H9 (cell line): ENCODE measurements around the gene BSDC1. TPM values are rescaled to one million over a fixed set of nuclear protein-coding genes. Genes with fewer than 3 reads are reported as not detected.

ENCODE experiments used
- DNase-seq: peaks from one replicate; pipeline ENCODE4 v3.0.0-alpha.2; 2017
- H2AFZ ChIP-seq: one replicate; pipeline ENCODE4 v1.6.1; 2013; ENCODE audit warnings: mild to moderate bottlenecking, low read length, control low read depth, moderate library complexity
- H2AK5ac ChIP-seq: 2 replicates; pipeline ENCODE4 v1.6.1; 2013; ENCODE audit warnings: low read length, control low read depth, mixed read lengths; ENCODE audit not compliant: insufficient read length
- H2BK120ac ChIP-seq: one replicate; pipeline ENCODE4 v1.6.1; 2013; ENCODE audit warnings: low read depth, mild to moderate bottlenecking, low read length, control low read depth, inconsistent platforms; ENCODE audit not compliant: poor library complexity, severe bottlenecking
- H2BK12ac ChIP-seq: 2 replicates; pipeline ENCODE4 v1.6.1; 2013; ENCODE audit warnings: low read length, control low read depth, mixed read lengths, low read depth; ENCODE audit not compliant: insufficient read length
- H2BK15ac ChIP-seq: 2 replicates; pipeline ENCODE4 v1.6.1; 2013; ENCODE audit warnings: low read depth, low read length, control low read depth
- H2BK20ac ChIP-seq: one replicate; pipeline ENCODE4 v1.6.1; 2013; ENCODE audit warnings: low read depth, mild to moderate bottlenecking, low read length, control low read depth, inconsistent platforms; ENCODE audit not compliant: poor library complexity, severe bottlenecking
- H2BK5ac ChIP-seq: 2 replicates; pipeline ENCODE4 v1.6.1; 2013; ENCODE audit warnings: low read length, control low read depth, mixed read lengths; ENCODE audit not compliant: insufficient read length
- H3K14ac ChIP-seq: 2 replicates; pipeline ENCODE4 v1.6.1; 2013; ENCODE audit warnings: low read length, control low read depth; ENCODE audit not compliant: insufficient read depth
- H3K18ac ChIP-seq: 2 replicates; pipeline ENCODE4 v1.6.1; 2013; ENCODE audit warnings: low read depth, mild to moderate bottlenecking, mixed read lengths, low read length, control low read depth; ENCODE audit not compliant: insufficient read length
- H3K23ac ChIP-seq: 2 replicates; pipeline ENCODE4 v1.6.1; 2013; ENCODE audit warnings: low read length, control low read depth, mixed read lengths, low read depth; ENCODE audit not compliant: insufficient read length
- H3K23me2 ChIP-seq: 2 replicates; pipeline ENCODE4 v1.6.1; 2013; ENCODE audit warnings: low read depth, mild to moderate bottlenecking, mixed read lengths, low read length, control low read depth; ENCODE audit not compliant: insufficient read length, poor library complexity, severe bottlenecking
- H3K27ac ChIP-seq: 2 replicates; pipeline ENCODE4 v1.5.1; 2013; ENCODE audit warnings: low read length, control low read depth, mixed read lengths, low read depth; ENCODE audit not compliant: insufficient read length
- H3K27me3 ChIP-seq: 2 replicates; pipeline ENCODE4 v1.6.1; 2013; ENCODE audit warnings: low read length, control low read depth, inconsistent platforms; ENCODE audit not compliant: insufficient read depth
- H3K4ac ChIP-seq: 2 replicates; pipeline ENCODE4 v1.6.1; 2013; ENCODE audit warnings: low read depth, mild to moderate bottlenecking, control low read depth, inconsistent platforms, low read length, moderate library complexity
- H3K4me1 ChIP-seq: 2 replicates; pipeline ENCODE4 v1.6.1; 2013; ENCODE audit warnings: low read length, control low read depth, inconsistent platforms; ENCODE audit not compliant: insufficient read depth
- H3K4me2 ChIP-seq: 2 replicates; pipeline ENCODE4 v1.6.1; 2013; ENCODE audit warnings: low read length, control low read depth, mixed read lengths; ENCODE audit not compliant: insufficient read length, insufficient read depth
- H3K56ac ChIP-seq: 2 replicates; pipeline ENCODE4 v1.6.1; 2013; ENCODE audit warnings: low read depth, mild to moderate bottlenecking, mixed read lengths, low read length, control low read depth; ENCODE audit not compliant: insufficient read length
- H3K79me1 ChIP-seq: 2 replicates; pipeline ENCODE4 v1.6.1; 2013; ENCODE audit warnings: low read depth, mild to moderate bottlenecking, moderate library complexity, low read length, control low read depth, inconsistent platforms; ENCODE audit not compliant: insufficient read depth, poor library complexity, severe bottlenecking
- H3K79me2 ChIP-seq: 2 replicates; pipeline ENCODE4 v1.6.1; 2013; ENCODE audit warnings: low read length, control low read depth, inconsistent platforms; ENCODE audit not compliant: insufficient read depth
- H3K9ac ChIP-seq: 2 replicates; pipeline ENCODE4 v1.6.1; 2013; ENCODE audit warnings: low read length, control low read depth, mixed read lengths; ENCODE audit not compliant: insufficient read length; ENCODE audit errors: extremely low read depth
- H3K9me3 ChIP-seq: one replicate; pipeline ENCODE4 v1.6.1; 2013; ENCODE audit warnings: low read depth, low read length, inconsistent platforms; ENCODE audit not compliant: control insufficient read depth
- H3T11ph ChIP-seq: one replicate; pipeline ENCODE4 v1.6.1; 2013; ENCODE audit warnings: mild to moderate bottlenecking, low read length, control low read depth, inconsistent platforms
- H4K20me1 ChIP-seq: one replicate; pipeline ENCODE4 v1.6.1; 2013; ENCODE audit not compliant: control insufficient read depth, insufficient read length, insufficient read depth
- H4K5ac ChIP-seq: 2 replicates; pipeline ENCODE4 v1.6.1; 2013; ENCODE audit warnings: low read depth, mild to moderate bottlenecking, mixed read lengths, low read length, control low read depth; ENCODE audit not compliant: insufficient read length
- H4K8ac ChIP-seq: replicated peaks from 2 replicates; pipeline ENCODE4 v1.6.1; 2013; ENCODE audit warnings: low read length, control low read depth, mixed read lengths, low read depth; ENCODE audit not compliant: insufficient read length
- H4K91ac ChIP-seq: 2 replicates; pipeline ENCODE4 v1.6.1; 2013; ENCODE audit warnings: low read depth, mild to moderate bottlenecking, moderate library complexity, mixed read lengths, low read length, control low read depth; ENCODE audit not compliant: insufficient read length
- H3K27ac Mint-ChIP-seq, 3 experiments: 2 replicates in 2 of 3; 3 replicates in 1 of 3; pipeline ENCODE4 v1.8.0; 2020 to 2021; ENCODE audit warnings: mixed read lengths in 3 of 3, mild to moderate bottlenecking in 1 of 3, moderate library complexity in 1 of 3
- H3K27me3 Mint-ChIP-seq: 2 replicates; pipeline ENCODE4 v1.8.0; 2021; ENCODE audit warnings: low read depth, mild to moderate bottlenecking, moderate library complexity, mixed read lengths
- H3K36me3 Mint-ChIP-seq, 3 experiments: 2 replicates in 2 of 3; 3 replicates in 1 of 3; pipeline ENCODE4 v1.8.0; 2020 to 2021; ENCODE audit warnings: low read depth in 3 of 3, mixed read lengths in 3 of 3; ENCODE audit not compliant: insufficient read depth in 1 of 3
- H3K4me1 Mint-ChIP-seq, 2 experiments: 2 replicates each; pipeline ENCODE4 v1.8.0; 2020; ENCODE audit warnings: mixed read lengths in 2 of 2
- H3K4me3 Mint-ChIP-seq, 2 experiments: 2 replicates in 1 of 2; 3 replicates in 1 of 2; pipeline ENCODE4 v1.8.0; 2020 to 2021; ENCODE audit warnings: mild to moderate bottlenecking in 2 of 2, mixed read lengths in 2 of 2, moderate library complexity in 1 of 2
- H3K9me3 Mint-ChIP-seq, 2 experiments: 2 replicates in 1 of 2; 3 replicates in 1 of 2; pipeline ENCODE4 v1.8.0; 2020; ENCODE audit warnings: mild to moderate bottlenecking in 2 of 2, mixed read lengths in 2 of 2, moderate library complexity in 1 of 2
- CTCF ChIP-seq: fragments of 200-600 bp; sonication (generic); conservative IDR thresholded peaks from 3 replicates; pipeline ENCODE4 v1.8.0; 2021; ENCODE audit warnings: antibody characterized with exemption, mild to moderate bottlenecking
- WGBS: extraction: QIAGEN DNeasy Blood & Tissue Kit; methylation state at CpG from one replicate; pipeline ENCODE4 v1.1.7; 2013; ENCODE audit warnings: missing lambda C conversion rate, low lambda C conversion rate, mixed read lengths; ENCODE audit not compliant: insufficient read length; ENCODE audit errors: extremely low coverage; 5-methylcytosine and 5-hydroxymethylcytosine counted together
- total RNA-seq: library from RNA; stranded (reverse); gene quantifications from 2 replicates; pipeline ENCODE4 v1.2.1, GENCODE V29; 2021

Gene BSDC1
- total RNA-seq, 1 experiment from 2014 or later: 52.6 TPM

GRCh38 chr1:32342704-32343103 lies 51.5 kb downstream of the BSDC1 start:
- H3K4ac ChIP-seq: no peak overlapping the region
- H3K79me2 ChIP-seq: no peaks in the 10 kb centered on the region
- H4K20me1 ChIP-seq: no peaks in the 10 kb centered on the region
- no peak overlapping the region for H2BK5ac ChIP-seq
- H2BK12ac ChIP-seq: no peak overlapping the region
- no peaks in the 10 kb centered on the region for H3K27me3 ChIP-seq
- no peak overlapping the region for H3K4me3 Mint-ChIP-seq
- no peak overlapping the region for H3K27ac Mint-ChIP-seq
- no peak overlapping the region for H3K9ac ChIP-seq
- H3K4me1 ChIP-seq: no peaks in the 10 kb centered on the region
- H3K9me3 Mint-ChIP-seq: no peaks in the 10 kb centered on the region
- peaks cover 14 to 22% of the 10 kb centered on the region in 2 experiments for H3K4me1 Mint-ChIP-seq
- H3K23ac ChIP-seq: no peak overlapping the region
- no peaks in the 10 kb centered on the region for H3K9me3 ChIP-seq
- H4K8ac ChIP-seq: no peak overlapping the region
- no peak overlapping the region for H3K18ac ChIP-seq
- no peak overlapping the region for H2BK120ac ChIP-seq
- no peak overlapping the region for H4K91ac ChIP-seq
- no peak overlapping the region for H2BK20ac ChIP-seq
- H3K27me3 Mint-ChIP-seq: peaks cover 39% of the 10 kb centered on the region
- H2AK5ac ChIP-seq: no peak overlapping the region
- no peaks in the 10 kb centered on the region for H3K36me3 Mint-ChIP-seq
- no peaks in the 10 kb centered on the region for H3K79me1 ChIP-seq
- H4K5ac ChIP-seq: no peak overlapping the region
- no peaks in the 10 kb centered on the region for H3K23me2 ChIP-seq
- DNase-seq: no peak
- no peak overlapping the region for H3K4me2 ChIP-seq
- no peak for TF ChIP-seq CTCF
- H3K14ac ChIP-seq: no peak overlapping the region
- H3K56ac ChIP-seq: no peak overlapping the region
- no peak overlapping the region for H2BK15ac ChIP-seq
- WGBS: no CpG with 5 or more reads among the region's 10 CpGs
- no peak overlapping the region for H3T11ph ChIP-seq
- H3K27ac ChIP-seq: no peak overlapping the region
- no peak overlapping the region for H2AFZ ChIP-seq
